GM18499 (cell line): Measurements from ENCODE around the gene AK5.
A peak's percentile ranks its signal among the peaks of the same experiment; 100 is the strongest.
"Not testable (repeated sequence)": the region's sequence is repeated elsewhere in the genome, so short reads cannot be mapped to it uniquely, and the experiment has no call there.

Source experiments
- ATAC-seq: cut with Tn5 transposase; IDR thresholded peaks from one replicate; pipeline ENCODE4 v1.9.1; 2021; ENCODE audit warnings: moderate number of reproducible peaks; ENCODE audit not compliant: insufficient read depth, unreplicated experiment

AK5 gene

GRCh38 chr1:77392486-77392885 lies 110.7 kb downstream of the AK5 start:
- no peak for ATAC-seq

DNA sequence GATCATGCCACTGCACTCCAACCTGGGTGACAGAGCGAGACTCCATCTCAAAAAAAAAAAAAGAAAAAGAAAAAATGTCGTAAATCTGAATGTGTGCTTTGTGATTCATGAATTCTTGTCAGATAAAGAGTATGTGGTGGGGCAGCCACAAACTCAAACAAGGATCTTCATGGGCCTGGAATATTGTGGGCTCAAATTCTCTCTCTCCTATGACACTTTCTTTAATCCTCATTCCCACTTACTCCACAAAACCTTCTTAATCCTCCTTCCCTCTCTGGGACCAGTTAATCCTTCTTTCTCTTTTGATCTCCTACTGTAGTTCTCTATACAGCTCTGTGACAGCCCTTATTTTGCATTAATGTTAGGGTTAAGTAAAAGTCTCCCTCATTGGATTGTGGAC lies 112.3 kb downstream of the AK5 start:
- no peak for ATAC-seq

GRCh38 chr1:77395051-77395450 lies 113.2 kb downstream of the AK5 start:
- no peak for ATAC-seq

DNA sequence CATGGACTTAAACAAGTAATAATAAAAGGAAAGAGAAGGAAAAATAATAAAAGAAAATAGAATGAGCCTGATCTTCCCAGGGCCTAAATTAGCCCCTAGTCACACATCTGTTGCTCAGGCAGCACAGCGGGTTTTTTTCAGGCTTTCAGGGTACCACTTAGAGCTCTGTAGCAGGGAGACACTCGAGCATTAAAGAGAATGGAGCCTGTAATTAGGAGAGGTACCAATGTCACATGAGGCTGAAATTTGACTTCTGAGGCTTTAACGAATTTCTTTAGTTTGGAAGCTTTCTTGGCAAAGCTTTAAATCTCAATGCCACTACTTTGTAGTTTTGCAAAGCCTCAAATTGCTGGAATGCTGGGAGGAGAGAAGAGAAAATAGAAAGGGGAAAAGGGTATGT lies 116.3 kb downstream of the AK5 start:
- ATAC-seq = no peak

DNA sequence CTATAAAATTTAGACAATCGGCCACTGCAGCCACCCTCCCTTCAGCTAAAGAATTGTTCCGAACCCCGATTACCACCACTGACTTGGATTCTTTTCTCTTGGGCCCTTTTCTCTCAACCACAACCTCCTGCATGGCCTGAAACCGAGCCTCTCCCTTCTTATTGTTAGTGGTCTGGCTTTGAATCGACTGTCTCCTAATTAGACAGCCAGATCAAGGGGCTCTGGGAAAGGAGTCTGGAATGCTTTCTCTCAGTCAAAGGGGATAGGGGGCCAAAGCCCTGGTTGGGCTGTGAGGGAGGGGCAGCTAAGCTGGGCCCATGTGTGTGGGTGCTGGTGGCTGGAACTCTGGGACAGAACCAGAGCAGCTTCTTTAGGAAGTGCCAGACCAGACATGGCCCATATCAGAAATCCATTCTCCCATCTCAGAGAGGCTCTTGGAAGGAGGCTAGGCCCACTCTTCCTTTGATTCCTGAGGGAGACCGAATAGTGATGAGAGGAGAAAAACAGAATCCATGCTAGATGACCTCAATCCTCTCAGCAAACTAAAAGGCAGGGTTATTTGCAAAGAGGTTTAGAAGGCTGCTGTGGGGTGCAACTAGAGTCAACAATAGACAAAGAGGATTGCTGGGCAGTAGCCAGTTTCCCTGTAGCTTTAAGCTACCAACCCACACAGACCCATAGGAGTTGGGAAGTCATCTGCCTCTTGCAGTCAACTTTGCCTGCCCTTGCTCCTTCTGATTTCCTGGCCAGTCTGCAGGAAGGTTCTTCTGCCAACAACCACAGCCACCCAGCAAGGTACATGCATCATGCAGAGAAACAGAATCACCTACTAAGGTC lies 117.6 kb downstream of the AK5 start:
- ATAC-seq = no peak

DNA sequence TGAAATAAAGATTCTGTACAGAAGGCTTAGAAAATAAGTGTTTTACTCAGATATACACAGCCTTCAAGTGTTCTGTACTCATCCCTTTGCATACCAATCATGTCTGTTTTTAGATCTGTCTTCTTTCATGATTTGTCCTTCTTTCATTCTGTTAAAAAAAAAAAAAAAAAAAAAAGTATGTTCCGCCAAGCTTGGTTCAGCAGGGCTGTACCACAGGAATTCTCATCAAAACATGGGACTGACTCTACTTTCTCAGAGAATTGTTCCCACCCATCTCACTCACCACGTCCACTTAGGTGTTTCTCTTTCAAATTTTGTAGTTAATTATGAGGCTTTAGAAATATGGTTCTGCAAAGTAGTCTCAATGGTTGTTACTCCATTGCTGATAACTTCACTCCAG lies 119.0 kb downstream of the AK5 start:
- no peak for ATAC-seq

- no peak for ATAC-seq
These were observed 119.6 kb downstream of the AK5 start for GRCh38 chr1:77401384-77401783.

GRCh38 chr1:77405186-77405585 lies 123.4 kb downstream of the AK5 start:
- ATAC-seq = no peak

- ATAC-seq = no peak
These were observed 124.8 kb downstream of the AK5 start for GRCh38 chr1:77406661-77407060.

- ATAC-seq = no peak
These were observed 126.0 kb downstream of the AK5 start for GRCh38 chr1:77407738-77408375.

DNA sequence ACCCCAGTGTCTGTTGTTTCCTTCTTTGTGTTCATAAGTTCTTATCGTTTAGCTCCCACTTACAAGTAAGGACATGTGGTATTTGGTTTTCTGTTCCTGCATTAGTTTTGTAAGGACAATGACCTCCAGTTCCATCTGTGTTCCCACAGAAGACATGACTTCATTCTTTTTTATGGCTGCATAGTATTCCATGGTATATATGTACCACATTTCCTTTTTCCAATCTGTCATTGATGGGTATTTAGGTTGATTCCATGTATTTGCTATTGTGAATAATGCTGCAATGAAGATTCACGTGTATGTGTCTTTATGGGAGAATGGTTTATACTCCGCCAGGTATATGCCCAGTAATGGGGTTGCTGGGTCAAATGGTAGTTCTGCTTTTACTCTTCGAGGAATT lies 127.1 kb downstream of the AK5 start:
- not testable (repeated sequence) for ATAC-seq

DNA sequence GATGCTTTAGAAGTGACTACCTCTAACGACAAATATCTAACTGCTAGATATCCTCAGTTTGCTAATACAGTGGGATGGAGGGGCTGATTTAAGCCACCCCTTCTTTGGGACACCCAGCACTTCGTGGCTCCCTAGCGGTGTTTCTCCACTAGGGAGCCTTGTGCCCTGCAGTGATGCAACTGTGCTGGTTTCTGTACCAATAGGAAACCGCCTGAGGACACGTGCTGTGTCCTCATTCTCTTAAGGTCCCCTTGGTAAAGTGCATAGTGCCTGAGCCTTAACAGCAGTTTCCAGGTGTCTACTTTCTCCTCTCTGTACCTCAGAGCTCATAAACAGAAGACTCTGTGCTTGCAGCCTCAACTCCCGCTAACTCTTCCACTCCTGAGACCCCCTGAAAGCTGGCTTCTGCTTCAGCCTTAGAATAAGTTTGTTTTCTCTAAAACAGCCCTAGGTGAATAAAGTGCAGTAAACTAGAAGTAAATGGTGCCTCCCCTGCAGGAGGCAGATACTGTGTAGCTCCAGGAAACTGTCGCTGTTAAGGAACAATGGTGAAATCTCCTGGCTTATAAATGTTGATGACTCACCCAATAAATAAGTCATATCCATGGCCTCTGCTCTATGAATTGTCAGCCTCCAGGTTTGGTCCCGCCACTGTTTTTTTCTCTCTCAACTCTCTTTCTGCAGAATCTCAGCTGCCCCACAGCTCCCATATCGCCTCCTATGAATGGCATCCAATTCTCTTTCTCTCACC lies 130.4 kb downstream of the AK5 start:
- ATAC-seq = no peak

DNA sequence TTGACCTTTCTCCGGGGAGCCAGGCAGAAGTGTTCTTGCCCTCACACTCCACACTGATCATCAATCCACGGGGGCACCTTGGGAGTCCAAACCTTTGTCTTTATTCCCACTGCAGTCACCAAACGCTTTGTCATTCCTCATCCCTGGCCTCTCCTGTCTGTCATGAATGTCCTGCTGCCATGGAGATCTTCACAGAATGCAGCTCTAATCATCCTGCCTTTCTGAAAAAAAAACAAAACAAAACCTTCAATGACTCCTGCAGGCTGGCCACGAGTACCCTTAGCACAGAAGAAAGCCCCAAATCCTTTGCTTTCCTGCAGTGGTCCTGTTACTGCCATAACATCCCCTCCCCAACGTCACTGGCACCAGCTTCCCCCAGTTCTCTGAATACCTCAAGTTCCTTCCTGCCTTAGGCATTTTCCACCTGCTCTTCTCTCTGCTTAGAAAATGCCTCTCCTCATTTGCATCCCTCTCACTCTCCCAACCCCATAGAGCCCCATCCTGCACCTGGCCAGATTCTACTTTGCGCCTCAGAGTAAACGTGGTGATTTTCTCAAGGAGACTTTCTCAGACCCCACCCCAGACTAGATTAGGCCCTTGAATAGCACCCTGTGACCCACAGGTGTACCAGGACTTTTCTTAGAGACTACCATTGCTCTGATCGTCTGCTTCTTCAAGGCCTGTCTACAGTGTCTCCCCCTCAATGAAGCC lies 131.2 kb downstream of the AK5 start:
- ATAC-seq = peak; percentile 25

- peak; percentile 84 for ATAC-seq
These were observed 131.9 kb downstream of the AK5 start for GRCh38 chr1:77413541-77414335.

DNA sequence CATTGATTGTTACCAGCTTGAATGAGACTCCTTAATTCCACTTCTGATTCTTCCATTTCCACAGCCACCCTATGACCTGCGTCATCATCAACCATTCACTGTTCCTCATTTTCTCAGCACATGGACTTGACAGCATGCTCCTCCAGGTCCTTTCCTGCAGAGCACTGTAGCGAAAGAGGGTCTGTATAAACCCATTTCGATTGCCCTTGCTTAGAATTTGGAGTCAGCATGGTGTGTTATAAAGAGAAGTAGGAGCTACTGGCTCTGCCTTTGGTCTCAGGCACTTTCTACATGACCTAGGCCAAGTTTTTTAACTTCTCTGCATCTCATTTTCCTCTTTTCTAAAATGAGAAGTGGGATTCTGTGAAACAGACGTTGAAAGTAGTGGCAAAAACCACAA lies 133.8 kb downstream of the AK5 start:
- no peak for ATAC-seq

DNA sequence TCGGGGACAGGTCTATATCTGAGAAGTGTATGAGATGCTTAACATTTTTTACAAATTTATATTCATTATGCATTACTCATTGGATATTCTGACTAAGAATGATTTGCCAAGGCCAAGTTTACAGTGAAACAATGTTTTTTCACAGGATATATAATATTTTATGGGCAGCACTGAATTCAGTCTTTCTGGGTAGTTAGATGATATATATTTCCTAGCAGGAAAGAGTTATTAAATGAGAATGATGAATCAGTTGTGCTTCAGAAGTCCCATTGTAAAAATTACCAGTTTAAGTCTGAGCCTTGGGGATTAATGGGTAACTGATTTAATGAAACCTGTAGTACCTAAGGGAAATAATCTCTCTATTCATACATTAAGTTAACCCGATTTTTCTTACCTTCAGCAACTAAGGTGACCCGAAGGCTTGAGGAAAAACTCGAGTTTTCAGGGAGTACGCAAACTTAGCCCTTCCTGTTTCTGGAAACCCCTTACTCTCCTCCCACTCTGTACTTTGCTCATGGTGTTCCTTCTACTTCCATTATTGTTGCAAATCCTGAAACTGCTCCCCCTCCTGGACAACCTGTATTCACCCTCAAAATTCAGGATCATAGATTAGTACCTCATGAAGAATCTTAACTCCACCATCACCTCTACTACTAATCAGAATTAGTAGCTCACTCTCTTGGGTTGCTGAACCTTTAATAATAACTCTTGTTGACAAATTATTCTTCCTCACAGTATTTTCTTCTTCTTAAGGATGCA lies 135.1 kb downstream of the AK5 start:
- no peak for ATAC-seq

DNA sequence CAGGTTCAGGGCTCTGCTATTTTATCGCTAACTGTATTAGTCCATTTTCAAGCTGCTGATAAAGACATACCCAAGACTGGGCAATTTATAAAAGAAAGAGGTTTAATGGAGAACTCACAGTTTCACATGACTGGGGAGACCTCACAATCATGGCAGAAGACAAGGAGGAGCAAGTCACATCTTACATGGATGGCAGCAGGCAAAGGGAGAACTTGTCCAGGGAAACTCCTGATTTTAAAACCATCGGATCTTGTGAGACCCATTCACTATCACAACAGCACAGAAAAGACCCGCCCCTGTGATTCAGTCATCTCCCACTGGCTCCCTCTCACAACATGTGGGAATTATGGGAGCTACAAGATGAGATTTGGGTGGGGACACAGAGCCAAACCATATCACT lies 136.2 kb downstream of the AK5 start:
- ATAC-seq = not testable (repeated sequence)

GRCh38 chr1:77421504-77422233 lies 139.8 kb downstream of the AK5 start:
- ATAC-seq = no peak
